NCI-H748 (cell line): ENCODE measurements around the gene ISM1.

ENCODE experiments used
- DNase-seq: peaks from one replicate; lab custom pipeline; 2025; ENCODE audit not compliant: unreplicated experiment; lab: John Stamatoyannopoulos, UW

The ISM1 gene

GRCh38 chr20:13278812-13279570 lies 57.9 kb downstream of the ISM1 start:
- no peak for DNase-seq

DNA sequence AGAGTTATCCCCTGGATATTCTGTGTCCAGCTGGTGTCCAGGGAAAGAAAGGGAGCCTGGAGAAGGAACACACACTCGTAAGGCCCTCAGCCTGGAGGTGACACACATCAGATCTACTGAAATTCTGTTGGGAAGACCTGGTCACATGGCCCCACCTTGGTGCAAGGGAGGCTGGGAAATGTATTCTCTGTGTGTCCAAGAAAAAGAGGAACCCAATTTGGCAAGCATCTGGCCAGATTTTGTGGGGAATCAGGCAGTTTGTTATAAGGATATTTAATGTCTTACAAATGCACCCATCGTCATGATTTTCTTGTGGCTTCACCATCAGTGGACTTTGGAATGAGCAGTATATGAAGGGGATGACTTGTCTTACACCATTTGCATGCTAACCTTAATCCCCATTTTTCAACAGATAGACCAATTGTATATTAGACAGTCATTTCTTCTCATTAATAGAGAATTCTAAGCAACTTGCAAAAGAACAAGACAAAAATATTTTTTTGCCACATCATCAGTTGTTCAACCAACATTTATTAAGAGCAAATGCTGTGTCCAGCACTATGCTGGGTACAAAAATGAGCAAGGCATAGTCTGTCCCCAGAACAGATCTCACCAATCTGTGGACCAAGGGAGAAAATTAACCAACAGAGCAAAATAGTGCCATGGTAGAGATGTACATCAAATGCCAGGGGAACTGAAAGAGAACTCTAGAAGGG lies 59.7 kb downstream of the ISM1 start:
- DNase-seq, result no peak

DNA sequence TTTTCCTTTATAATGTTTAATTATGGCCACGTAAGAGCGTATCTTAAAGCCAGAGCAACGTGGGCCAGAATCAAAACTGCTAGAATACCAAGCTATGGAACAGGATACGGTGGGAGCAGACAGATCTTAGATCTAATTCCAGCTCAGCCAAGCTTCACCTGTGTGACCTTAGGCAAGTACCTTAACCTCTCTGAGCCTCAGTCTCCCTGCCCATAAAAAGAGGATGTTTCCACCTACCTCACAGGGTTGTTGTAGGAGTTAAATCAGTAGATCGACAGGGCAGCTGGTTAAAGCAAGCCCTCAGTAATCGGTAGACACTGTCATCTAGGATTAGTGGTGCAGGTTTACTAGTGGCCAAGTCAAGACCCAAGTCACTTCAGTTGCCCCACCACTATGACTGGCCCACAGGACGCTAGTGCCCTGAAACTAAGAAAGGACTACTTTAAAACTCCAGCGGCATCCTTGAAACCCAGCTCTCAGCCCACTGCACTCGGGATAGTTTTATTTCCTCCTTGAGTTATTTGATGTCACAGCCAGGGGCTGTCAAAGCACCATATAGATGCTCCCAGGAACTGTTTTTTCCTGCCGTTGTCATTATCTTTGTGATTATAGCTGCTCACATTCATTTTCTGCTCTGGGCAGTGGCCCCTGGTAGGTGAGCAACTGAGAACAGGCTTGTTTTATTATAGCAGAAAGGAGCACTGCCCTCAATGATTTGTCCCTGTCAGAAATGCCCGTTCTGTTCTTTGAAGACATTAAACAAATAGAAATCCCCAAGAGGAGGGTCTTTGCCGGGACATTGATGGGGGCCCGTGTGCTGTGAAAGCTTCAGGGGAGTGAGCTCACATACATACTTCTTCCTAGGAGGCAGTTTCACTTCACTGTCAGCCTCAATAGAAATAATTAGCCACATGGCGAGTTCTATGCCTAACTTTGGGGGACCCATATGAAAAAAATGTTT lies 63.1 kb downstream of the ISM1 start:
- no peak for DNase-seq

DNA sequence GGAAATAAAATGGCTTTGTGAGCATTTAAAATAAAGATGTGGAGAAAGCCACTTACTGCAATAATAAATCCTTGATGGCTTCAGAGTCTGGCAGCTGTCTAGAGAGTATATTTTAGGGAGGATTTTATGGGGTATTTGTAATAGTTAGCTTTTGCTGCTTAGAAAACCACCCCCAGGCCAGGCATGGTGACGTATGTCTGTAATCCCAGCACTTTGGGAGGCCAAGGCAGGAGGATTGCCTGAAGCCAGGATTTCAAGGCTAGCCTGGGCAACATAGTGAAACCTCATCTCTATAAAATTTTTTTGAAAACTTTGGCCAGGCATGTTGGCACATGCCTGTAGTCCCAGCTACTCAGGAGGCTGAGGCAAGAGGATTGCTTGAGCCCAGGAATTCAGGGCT lies 63.8 kb downstream of the ISM1 start:
- DNase-seq, result no peak

DNA sequence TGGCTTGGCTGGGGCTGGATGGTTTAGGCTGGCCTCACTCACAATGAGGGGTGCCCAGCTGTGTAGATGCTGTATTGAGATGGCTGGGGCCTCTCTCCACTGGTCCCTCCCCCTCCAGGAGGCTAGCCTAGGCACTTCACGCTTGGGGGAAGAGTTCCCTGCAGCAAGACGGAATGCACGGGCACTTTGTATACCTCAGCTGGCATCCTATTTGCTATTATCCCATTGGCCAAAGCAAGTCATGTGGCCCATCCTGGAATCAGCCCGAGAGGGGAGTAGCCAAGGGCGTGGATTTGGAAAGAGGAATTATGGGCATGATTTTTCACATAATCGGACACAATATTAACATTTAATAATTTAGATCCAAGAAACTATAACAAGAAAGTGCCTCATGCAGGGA lies 64.3 kb downstream of the ISM1 start:
- DNase-seq, result no peak

- DNase-seq, result no peak
These were observed 65.0 kb downstream of the ISM1 start for GRCh38 chr20:13286052-13286451.

GRCh38 chr20:13286607-13287006 lies 65.5 kb downstream of the ISM1 start:
- DNase-seq, result no peak

DNA sequence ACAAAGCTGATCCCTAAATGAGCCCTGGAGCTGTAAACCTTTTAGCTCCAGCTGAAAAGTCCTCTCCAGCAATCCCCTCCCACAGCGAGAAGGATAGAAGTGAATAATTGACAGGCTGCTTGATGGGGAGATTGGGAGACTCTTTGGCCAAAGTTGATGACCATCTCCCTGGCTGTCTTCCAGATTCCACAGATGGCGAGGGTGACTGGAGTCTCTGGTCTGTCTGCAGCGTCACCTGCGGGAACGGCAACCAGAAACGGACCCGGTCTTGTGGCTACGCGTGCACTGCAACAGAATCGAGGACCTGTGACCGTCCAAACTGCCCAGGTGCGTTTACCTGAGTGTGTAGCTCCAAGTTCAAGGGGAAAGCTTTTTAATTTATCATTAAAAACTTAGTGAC lies 67.3 kb downstream of the ISM1 start:
- DNase-seq, result no peak

GRCh38 chr20:13289031-13289430 lies 68.0 kb downstream of the ISM1 start:
- no peak for DNase-seq

DNA sequence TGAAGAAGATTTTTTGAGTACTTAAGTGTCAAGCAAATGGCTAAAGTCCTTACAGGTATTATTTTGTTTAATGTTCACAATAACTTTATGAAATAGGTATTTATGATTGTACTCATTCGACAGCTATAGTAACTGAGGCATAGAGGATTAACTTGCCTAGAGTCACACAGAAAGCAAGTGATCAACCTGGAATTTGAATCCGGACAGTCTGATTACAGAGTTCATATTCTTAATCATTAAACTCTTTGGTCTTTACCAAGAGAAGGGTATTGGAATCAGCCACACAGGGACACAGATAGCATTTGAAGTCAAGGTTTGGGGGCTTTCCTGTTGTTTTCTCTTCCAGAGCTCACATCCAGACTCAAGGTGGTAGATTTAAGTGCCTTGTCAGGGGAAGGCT lies 69.7 kb downstream of the ISM1 start:
- DNase-seq, result no peak

DNA sequence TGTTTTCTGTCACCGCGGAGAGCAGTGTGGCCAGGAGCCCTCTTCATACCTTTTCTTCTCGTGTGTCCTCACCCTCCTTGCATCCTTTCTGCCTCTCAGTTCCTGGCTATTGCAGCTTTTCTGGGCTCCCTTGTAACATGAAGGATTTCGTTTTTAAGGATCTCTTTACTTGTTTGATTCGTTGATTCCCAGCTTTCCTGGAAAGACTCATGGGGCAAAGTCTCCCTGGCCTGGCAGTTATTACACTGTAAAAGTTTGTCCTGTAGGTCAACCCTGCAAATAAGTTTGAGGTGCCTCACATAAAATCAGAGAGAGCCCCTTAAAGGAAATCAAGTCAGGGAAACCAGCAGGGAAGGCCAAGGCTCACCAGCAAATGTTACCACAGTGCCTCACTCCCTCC lies 70.1 kb downstream of the ISM1 start:
- DNase-seq, result no peak

DNA sequence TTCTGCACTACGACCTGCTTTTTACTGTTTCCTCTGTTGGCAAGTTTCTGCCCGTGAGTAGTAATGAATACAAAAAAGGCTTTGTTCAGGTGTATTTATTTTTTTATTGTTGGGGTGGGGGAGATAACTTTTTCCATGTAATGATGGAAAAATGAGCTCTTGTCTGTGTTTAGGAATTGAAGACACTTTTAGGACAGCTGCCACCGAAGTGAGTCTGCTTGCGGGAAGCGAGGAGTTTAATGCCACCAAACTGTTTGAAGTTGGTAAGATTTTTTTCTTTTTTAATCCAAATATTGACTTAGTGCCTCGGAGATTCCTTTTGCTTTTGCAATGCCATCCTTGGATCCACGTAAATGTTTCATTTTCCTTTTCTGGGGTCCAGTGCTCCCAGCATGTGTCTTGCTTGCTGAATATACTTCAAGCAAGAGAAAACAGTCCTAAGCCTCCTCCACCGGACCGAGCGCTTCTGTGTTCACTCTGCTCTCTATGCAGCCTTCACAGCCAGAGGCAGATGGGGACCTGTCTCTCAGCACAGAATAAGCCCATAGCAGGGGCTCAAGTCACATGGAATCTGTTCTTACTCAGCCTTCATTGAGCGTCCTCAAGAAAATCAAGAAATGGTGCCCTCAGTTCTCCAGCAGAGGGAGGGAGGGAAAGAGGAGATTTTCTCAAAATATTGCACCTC lies 71.3 kb downstream of the ISM1 start:
- no peak for DNase-seq

DNA sequence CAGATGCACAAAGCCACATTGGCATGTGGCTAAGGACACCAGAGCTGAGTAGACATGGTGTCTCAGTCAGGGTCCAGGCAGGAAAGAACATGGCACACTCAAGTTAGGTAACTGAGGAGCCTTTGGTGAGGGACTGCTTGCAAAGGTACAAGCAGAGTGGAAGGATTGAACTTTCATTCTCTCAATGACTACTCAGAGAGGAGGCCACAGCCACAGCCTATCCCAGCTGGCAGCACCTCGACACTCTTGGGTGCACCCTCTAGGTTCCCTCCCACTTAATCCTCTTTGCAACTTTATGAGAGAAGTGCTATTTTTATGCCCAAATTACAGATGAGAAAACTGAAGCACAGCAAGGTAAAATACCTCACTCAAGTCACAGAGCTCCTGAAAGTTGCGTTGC lies 73.4 kb downstream of the ISM1 start:
- no peak for DNase-seq

GRCh38 chr20:13295637-13296036 lies 74.6 kb downstream of the ISM1 start:
- no peak for DNase-seq

DNA sequence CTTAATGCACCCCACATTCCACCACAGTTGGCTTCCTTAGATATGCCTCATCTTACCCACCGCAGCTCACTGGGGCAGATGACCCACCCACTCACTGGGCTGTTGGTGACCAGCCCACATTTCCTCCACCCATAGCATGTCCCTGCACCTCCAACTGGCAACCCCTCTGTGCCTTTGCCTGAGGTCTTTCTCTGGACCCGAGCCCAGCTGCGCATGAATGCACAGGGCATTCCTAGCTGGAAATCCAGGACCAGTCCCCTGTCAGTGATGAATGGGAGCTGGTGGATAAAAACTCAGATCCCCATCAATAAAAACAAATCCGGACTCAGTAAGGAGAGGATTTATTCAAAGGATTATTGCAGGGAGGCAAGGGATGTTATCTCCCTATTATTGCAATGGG lies 75.0 kb downstream of the ISM1 start:
- DNase-seq, result no peak

DNA sequence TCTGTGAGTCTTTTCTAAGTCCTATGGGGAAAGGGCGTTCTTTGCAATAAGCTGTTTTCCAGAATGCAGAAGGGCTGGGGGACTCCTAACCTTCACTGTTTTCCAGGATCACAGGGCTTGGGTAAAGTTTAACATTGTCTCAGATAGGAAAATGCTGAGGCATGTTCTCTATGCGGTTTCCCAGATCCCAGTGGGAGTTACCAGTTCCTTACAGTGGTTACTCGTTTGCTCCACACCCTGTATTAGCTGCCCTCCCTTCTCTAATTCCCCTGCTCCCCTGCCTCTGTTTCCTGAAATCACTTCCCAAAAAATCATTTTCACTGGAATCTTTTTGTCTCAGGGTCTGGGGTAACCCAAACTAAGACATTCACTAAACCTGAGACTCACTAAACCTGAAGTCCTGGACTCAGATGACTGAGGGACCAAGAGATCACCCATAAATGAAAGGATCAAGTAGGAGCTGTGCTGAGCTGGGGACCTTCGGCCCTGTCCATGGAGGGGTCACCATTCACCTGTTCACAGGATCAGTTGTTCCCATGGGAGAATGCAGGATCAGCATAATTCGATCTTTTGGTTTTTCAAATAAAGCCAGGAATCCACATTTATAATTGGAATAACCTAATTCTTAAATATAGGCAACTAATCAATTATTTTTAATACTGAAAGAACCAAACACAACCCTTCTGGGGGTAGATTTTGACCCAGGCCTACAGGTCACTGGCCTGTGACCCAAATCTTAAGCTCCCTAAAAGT lies 76.2 kb downstream of the ISM1 start:
- DNase-seq, result no peak

DNA sequence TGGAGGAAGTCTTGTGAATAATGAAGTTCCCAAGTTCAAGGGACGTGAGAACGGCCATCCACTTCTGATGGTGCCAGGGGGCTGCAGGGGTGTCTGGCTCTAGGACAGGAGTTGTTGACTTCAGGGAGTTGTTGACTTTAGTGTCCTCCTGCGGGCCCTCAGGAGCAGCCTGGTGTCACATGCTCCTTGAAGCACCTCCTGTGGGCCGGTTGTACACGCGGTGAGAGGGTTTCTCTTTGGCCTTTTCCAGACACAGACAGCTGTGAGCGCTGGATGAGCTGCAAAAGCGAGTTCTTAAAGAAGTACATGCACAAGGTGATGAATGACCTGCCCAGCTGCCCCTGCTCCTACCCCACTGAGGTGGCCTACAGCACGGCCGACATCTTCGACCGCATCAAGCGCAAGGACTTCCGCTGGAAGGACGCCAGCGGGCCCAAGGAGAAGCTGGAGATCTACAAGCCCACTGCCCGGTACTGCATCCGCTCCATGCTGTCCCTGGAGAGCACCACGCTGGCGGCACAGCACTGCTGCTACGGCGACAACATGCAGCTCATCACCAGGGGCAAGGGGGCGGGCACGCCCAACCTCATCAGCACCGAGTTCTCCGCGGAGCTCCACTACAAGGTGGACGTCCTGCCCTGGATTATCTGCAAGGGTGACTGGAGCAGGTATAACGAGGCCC lies 77.8 kb downstream of the ISM1 start:
- no peak for DNase-seq

DNA sequence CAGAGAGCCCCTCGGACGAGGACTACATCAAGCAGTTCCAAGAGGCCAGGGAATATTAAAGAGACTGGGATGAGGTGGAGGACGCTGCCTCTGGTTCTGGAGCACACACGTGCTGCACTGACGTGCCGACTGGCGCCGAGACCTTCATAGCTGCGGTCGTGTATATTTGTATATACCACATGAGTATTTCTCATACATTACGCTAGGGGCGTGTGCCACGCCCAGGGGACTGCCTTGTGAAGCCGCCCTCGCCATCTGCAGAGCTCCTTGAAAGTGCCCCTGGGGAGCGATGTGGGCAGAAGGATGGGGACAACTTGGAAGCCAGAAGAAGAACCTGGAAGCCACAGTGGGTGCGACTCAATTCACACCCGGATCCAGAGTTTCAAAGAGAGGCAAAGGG lies 78.3 kb downstream of the ISM1 start:
- DNase-seq, result no peak

DNA sequence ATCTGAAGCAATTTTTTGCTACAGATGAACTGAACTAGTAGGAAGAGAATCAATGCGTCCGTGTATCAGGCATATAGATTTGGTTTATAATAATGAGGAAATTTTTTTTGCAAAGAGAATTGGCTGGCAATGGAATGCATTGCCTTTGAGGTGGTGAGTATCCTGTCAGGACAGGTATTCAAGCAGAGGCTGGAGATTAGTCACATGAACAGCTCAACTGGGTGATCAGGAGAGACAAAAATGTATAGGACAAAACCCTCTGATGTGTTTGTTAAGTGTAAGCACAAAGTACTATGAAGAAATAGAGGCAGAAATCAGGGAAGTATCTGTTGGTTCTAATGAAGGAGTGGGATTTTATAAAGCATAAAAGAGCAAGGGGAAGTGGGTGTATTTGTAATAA lies 80.5 kb downstream of the ISM1 start:
- no peak for DNase-seq
